HG03460 (cell line): ENCODE data around the gene CCDC73.
"Not testable (repeated sequence)": the region's sequence is repeated elsewhere in the genome, so short reads cannot be mapped to it uniquely, and the experiment has no call there.

Experiments
- ATAC-seq: cut with Tn5 transposase; IDR thresholded peaks from one replicate; pipeline ENCODE4 v1.9.1; 2021; ENCODE audit not compliant: unreplicated experiment

CCDC73 gene

GRCh38 chr11:32794439-32794838 lies at the start of gene CCDC73:
TSS of gene CCDC73 (minus strand) at chr11:32794662. CDS start at chr11:32760243, 34,419 bp downstream.
- no peak for ATAC-seq

GRCh38 chr11:32843544-32843943 lies 49.1 kb upstream of the CCDC73 start:
- no peak for ATAC-seq

GRCh38 chr11:32840587-32840986 lies 46.1 kb upstream of the CCDC73 start:
- ATAC-seq, result no peak

- ATAC-seq, result no peak
These were observed 44.8 kb upstream of the CCDC73 start for GRCh38 chr11:32839308-32839707.

- no peak for ATAC-seq
These were observed 44.2 kb upstream of the CCDC73 start for GRCh38 chr11:32838505-32839274.

GRCh38 chr11:32836946-32837345 lies 42.5 kb upstream of the CCDC73 start:
- no peak for ATAC-seq

GRCh38 chr11:32833921-32834320 lies 39.5 kb upstream of the CCDC73 start:
- no peak for ATAC-seq

GRCh38 chr11:32831221-32831620 lies 36.8 kb upstream of the CCDC73 start:
- no peak for ATAC-seq

- no peak for ATAC-seq
These were observed 36.3 kb upstream of the CCDC73 start for GRCh38 chr11:32830796-32831195.

GRCh38 chr11:32830413-32830738 lies 35.9 kb upstream of the CCDC73 start:
- no peak for ATAC-seq

GRCh38 chr11:32829680-32830412 lies 35.4 kb upstream of the CCDC73 start, which contains the start of gene PRRG4:
TSS of gene PRRG4 (plus strand) at chr11:32829927. CDS start at chr11:32830530, 603 bp downstream.
- peak; percentile 69 for ATAC-seq

- peak; percentile 39 for ATAC-seq
These were observed 34.8 kb upstream of the CCDC73 start for GRCh38 chr11:32829157-32829679.

- no peak for ATAC-seq
These were observed 32.8 kb upstream of the CCDC73 start for GRCh38 chr11:32827276-32827675.

- no peak for ATAC-seq
These were observed 31.7 kb upstream of the CCDC73 start for GRCh38 chr11:32826113-32826512.

GRCh38 chr11:32823617-32824016 lies 29.2 kb upstream of the CCDC73 start:
- not testable (repeated sequence) for ATAC-seq

GRCh38 chr11:32821917-32822560 lies 27.6 kb upstream of the CCDC73 start:
- ATAC-seq, result no peak

- no peak for ATAC-seq
These were observed 27.1 kb upstream of the CCDC73 start for GRCh38 chr11:32821517-32821916.

GRCh38 chr11:32820497-32820896 lies 26.0 kb upstream of the CCDC73 start:
- ATAC-seq, result no peak

- ATAC-seq, result no peak
These were observed 24.7 kb upstream of the CCDC73 start for GRCh38 chr11:32819187-32819586.

- ATAC-seq, result no peak
These were observed 23.4 kb upstream of the CCDC73 start for GRCh38 chr11:32817852-32818183.

- ATAC-seq, result no peak
These were observed 22.9 kb upstream of the CCDC73 start for GRCh38 chr11:32817181-32817851.
